ENCODE data around the gene RGS7. TPM values are rescaled to one million over a fixed set of nuclear protein-coding genes. Genes with fewer than 3 reads are reported as not detected.

Gene RGS7
- total and polyA plus RNA-seq, 2 of the 8 experiments (the other 6 are each of a cell fraction or from before 2014, with no cell fraction given) = 1.6 to 3.0 TPM

DNA sequence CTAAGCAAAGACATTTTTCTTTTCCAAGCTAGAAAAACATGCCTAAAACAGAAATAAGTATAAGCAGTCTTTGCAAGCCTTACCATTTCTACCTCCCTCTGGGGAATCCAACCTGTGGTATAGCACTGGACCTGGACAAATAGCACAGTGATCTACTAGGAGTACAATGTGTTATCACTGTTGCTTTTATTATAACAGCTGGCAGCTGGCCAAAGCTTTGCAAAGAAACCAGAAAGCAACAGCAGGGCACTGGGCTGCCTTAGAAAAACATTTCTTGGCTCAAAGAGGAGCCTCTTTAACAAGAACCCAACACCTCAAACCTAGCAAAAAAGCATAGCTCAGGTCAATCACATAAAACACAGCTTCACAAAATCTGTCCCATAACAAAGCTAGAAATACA, 450.5 kb downstream of the RGS7 start:
- H3K56ac ChIP-seq (replicated peaks; ENCODE audit: insufficient read length, low read depth, low read length) = no peak overlapping the region
- H4K5ac ChIP-seq (ENCODE audit: insufficient read length, low read depth, low read length) = no peak overlapping the region
- no peak overlapping the region for H2BK12ac ChIP-seq (ENCODE audit: low read depth, low read length)
- H3K79me1 ChIP-seq (ENCODE audit: low read depth, low read length) = no peaks in the 10 kb centered on the region
- POLR2A ChIA-PET (ENCODE audit: partially characterized antibody) = no interaction called here
- H3K79me2 ChIP-seq (ENCODE audit: control insufficient read depth in 1 of 2, insufficient read depth in 2 of 2, low read length in 2 of 2) = no peaks in the 10 kb centered on the region
- no peak overlapping the region for H4K8ac ChIP-seq (ENCODE audit: extremely low read depth, insufficient read depth, low read length)
- no peaks in the 10 kb centered on the region for H3K23me2 ChIP-seq (ENCODE audit: low read depth, low read length)
- H3K4ac ChIP-seq (replicated peaks; ENCODE audit: insufficient read length, low read depth, low read length) = no peak overlapping the region
- H2BK5ac ChIP-seq (ENCODE audit: low read depth, low read length) = no peak overlapping the region
- H3K9ac ChIP-seq (replicated peaks in 1 of 4; ENCODE audit: extremely low read depth in 1 of 4, low read depth in 3 of 4, low read length in 3 of 4) = no peak overlapping the region
- H3K4me3 ChIP-seq (ENCODE audit: extremely low read depth in 1 of 4, insufficient read depth in 2 of 4, low read depth in 3 of 4, low read length in 4 of 4) = no peak overlapping the region
- H2AFZ ChIP-seq (ENCODE audit: low read length) = no peak overlapping the region; the same call in 1 of the 2 replicates
- no peak overlapping the region for H4K91ac ChIP-seq (replicated peaks; ENCODE audit: insufficient read length, low read length)
- H2AK5ac ChIP-seq (ENCODE audit: low read depth, low read length) = no peak overlapping the region
- CTCF ChIA-PET (ENCODE audit: partially characterized antibody) = interaction anchor here (1.1 to 1.2 kb wide), 2 partner anchors 40 to 60 kb away, joined by 3 read pairs; no protein-coding TSS in a partner anchor
- no peak overlapping the region for H2BK20ac ChIP-seq (ENCODE audit: low read length)
- H3K36me3 ChIP-seq (ENCODE audit: control insufficient read depth in 2 of 4, insufficient read depth in 4 of 4, low read length in 3 of 4) = no peaks in the 10 kb centered on the region
- FAIRE-seq = no peak
- H3K27me3 ChIP-seq (replicated peaks in 1 of 4; ENCODE audit: control insufficient read depth in 3 of 4, extremely low read depth in 1 of 4, insufficient read depth in 3 of 4, low read length in 3 of 4) = peaks cover 0 to 1% (median 0%) of the 10 kb centered on the region in 4 experiments; a peak in 1 of 7 replicates
- no peak overlapping the region for H3K18ac ChIP-seq (ENCODE audit: extremely low read depth, low read length)
- peaks cover 1 to 5% of the 10 kb centered on the region in 2 experiments for H3K9me3 ChIP-seq (ENCODE audit: insufficient read depth in 2 of 2, low read depth in 1 of 2, low read length in 1 of 2)
- H4K20me1 ChIP-seq (replicated peaks in 1 of 2; ENCODE audit: control insufficient read depth in 1 of 2, insufficient read depth in 2 of 2, low read length in 2 of 2) = no peaks in the 10 kb centered on the region
- H3K4me1 ChIP-seq (replicated peaks in 1 of 4; ENCODE audit: control insufficient read depth in 3 of 4, insufficient read depth in 4 of 4, low read length in 3 of 4) = peaks cover 0 to 3% (median 0%) of the 10 kb centered on the region in 4 experiments; a peak in 1 of 7 replicates
- no peak overlapping the region for H2BK120ac ChIP-seq (replicated peaks; ENCODE audit: low read depth, low read length)
- DNase-seq (ENCODE audit: low read depth in 1 of 2, low spot score in 2 of 2) = no peak
- H3K4me2 ChIP-seq (ENCODE audit: insufficient read depth in 1 of 2, low read depth in 2 of 2, low read length in 2 of 2) = no peak overlapping the region
- H3K14ac ChIP-seq (ENCODE audit: insufficient read length) = no peak overlapping the region
- no peak overlapping the region for H3K23ac ChIP-seq (ENCODE audit: insufficient read length)
- no peak overlapping the region for H2BK15ac ChIP-seq (ENCODE audit: low read length)
- H3K27ac ChIP-seq (ENCODE audit: low read depth, low read length) = no peak overlapping the region
- TF ChIP-seq SP2 (IDR thresholded peaks at IDR 0.05; ENCODE audit: low read length) = no peak
- TF ChIP-seq TBP (IDR thresholded peaks at IDR 0.05; ENCODE audit: low read depth, low read length) = no peak
- TF ChIP-seq TAF7 (optimal IDR thresholded peaks at IDR 0.05; ENCODE audit: borderline replicate concordance, low read depth, low read length) = no peak
- no peak for TF ChIP-seq BRCA1 (IDR thresholded peaks at IDR 0.05; ENCODE audit: low read depth, low read length)
- no peak for TF ChIP-seq CEBPB (IDR thresholded peaks at IDR 0.05; ENCODE audit: low read depth, low read length)
- TF ChIP-seq HDAC2 (IDR thresholded peaks at IDR 0.05; ENCODE audit: borderline replicate concordance in 1 of 2, low read depth in 2 of 2, low read length in 2 of 2) = no peak
